ENCODE measurements around the gene LYRM4.
"Not testable (repeated sequence)": the region's sequence is repeated elsewhere in the genome, so short reads cannot be mapped to it uniquely, and the experiment has no call there.

LYRM4 gene

GRCh38 chr6:5121479-5121878 lies 139.3 kb downstream of the LYRM4 start:
- Histone ChIP-seq H2AFZ (ENCODE audit: low read depth) (no peak overlapping the region), H3K27me3 (ENCODE audit: insufficient read depth, low read depth) (no peaks in the 10 kb centered on the region), H3K36me3 (ENCODE audit: insufficient read depth) (no peaks in the 10 kb centered on the region), H3K4me1 (ENCODE audit: low read depth, poor library complexity, severe bottlenecking) (no peaks in the 10 kb centered on the region), H3K4me3 (IDR thresholded peaks at IDR 0.05; ENCODE audit: insufficient read depth, low read depth, low read length) (no peak overlapping the region), H3K27ac (no peak overlapping the region), H3K9ac (no peak overlapping the region), H3K79me2 (ENCODE audit: insufficient read depth, low read depth) (no peaks in the 10 kb centered on the region), H4K20me1 (ENCODE audit: insufficient read depth) (no peaks in the 10 kb centered on the region), H3K4me2 (no peak overlapping the region)
- no peak for TF ChIP-seq CTCF (conservative IDR thresholded peaks at IDR 0.05; ENCODE audit: low read depth, low read length)

- not testable (repeated sequence) for H3K4me2 ChIP-seq; H3K4me1 ChIP-seq (ENCODE audit: low read depth, poor library complexity, severe bottlenecking); H3K36me3 ChIP-seq (ENCODE audit: insufficient read depth); H3K27me3 ChIP-seq (ENCODE audit: insufficient read depth, low read depth); H3K4me3 ChIP-seq (IDR thresholded peaks at IDR 0.05; ENCODE audit: insufficient read depth, low read depth, low read length); H3K9ac ChIP-seq; H4K20me1 ChIP-seq (ENCODE audit: insufficient read depth); H3K79me2 ChIP-seq (ENCODE audit: insufficient read depth, low read depth); H3K27ac ChIP-seq; H2AFZ ChIP-seq (ENCODE audit: low read depth)
These were observed 140.2 kb downstream of the LYRM4 start for GRCh38 chr6:5120543-5120942.

- TF ChIP-seq CTCF (conservative IDR thresholded peaks at IDR 0.05; ENCODE audit: low read depth, low read length): no peak
- Histone ChIP-seq H3K9ac (no peak overlapping the region), H3K4me3 (IDR thresholded peaks at IDR 0.05; ENCODE audit: insufficient read depth, low read depth, low read length) (no peak overlapping the region), H3K27me3 (ENCODE audit: insufficient read depth, low read depth) (no peaks in the 10 kb centered on the region), H3K4me1 (ENCODE audit: low read depth, poor library complexity, severe bottlenecking) (no peaks in the 10 kb centered on the region), H4K20me1 (ENCODE audit: insufficient read depth) (no peaks in the 10 kb centered on the region), H3K36me3 (ENCODE audit: insufficient read depth) (no peaks in the 10 kb centered on the region), H3K79me2 (ENCODE audit: insufficient read depth, low read depth) (no peaks in the 10 kb centered on the region), H3K27ac (no peak overlapping the region), H2AFZ (ENCODE audit: low read depth) (no peak overlapping the region), H3K4me2 (no peak overlapping the region)
These were observed 140.7 kb downstream of the LYRM4 start for GRCh38 chr6:5120011-5120410.

GRCh38 chr6:5119090-5119951 lies 141.4 kb downstream of the LYRM4 start:
- no peak for TF ChIP-seq CTCF (conservative IDR thresholded peaks at IDR 0.05; ENCODE audit: low read depth, low read length)
- H3K4me3 ChIP-seq (IDR thresholded peaks at IDR 0.05; ENCODE audit: insufficient read depth, low read depth, low read length): no peak overlapping the region
- H3K9ac ChIP-seq: no peak overlapping the region
- no peaks in the 10 kb centered on the region for H3K36me3 ChIP-seq (ENCODE audit: insufficient read depth)
- H3K27ac ChIP-seq: no peak overlapping the region
- no peaks in the 10 kb centered on the region for H3K79me2 ChIP-seq (ENCODE audit: insufficient read depth, low read depth)
- no peaks in the 10 kb centered on the region for H3K27me3 ChIP-seq (ENCODE audit: insufficient read depth, low read depth)
- H4K20me1 ChIP-seq (ENCODE audit: insufficient read depth): no peaks in the 10 kb centered on the region
- no peak overlapping the region for H2AFZ ChIP-seq (ENCODE audit: low read depth)
- H3K4me2 ChIP-seq: no peak overlapping the region
- H3K4me1 ChIP-seq (ENCODE audit: low read depth, poor library complexity, severe bottlenecking): no peaks in the 10 kb centered on the region
